G401 (cell line): ENCODE data around the gene RPL36A. TPM values are rescaled to one million over a fixed set of nuclear protein-coding genes. Genes with fewer than 3 reads are reported as not detected.

Experiments
- DNase-seq: peaks from one replicate; pipeline ENCODE4 v3.0.0-alpha.2; 2015; ENCODE audit warnings: low spot score
- in situ Hi-C: cut with HindIII; loops from 2 replicates; pipeline ENCODE4 v1.10.0; 2016; ENCODE audit warnings: low sequenced_read_pairs, mixed read lengths
- total RNA-seq: library from RNA; depleted of rRNA; stranded (reverse); fragments of >200 nt; shearing (Covaris generic); gene quantifications from 2 replicates; pipeline ENCODE4 v1.2.3, GENCODE V29; 2014

Gene RPL36A
- total RNA-seq, 1 experiment from 2014 or later = 688 TPM

GRCh38 chrX:101386542-101386885 is 4.3 kb upstream of the RPL36A start:
- in situ Hi-C loops = no loop called here
- DNase-seq = no peak

DNA sequence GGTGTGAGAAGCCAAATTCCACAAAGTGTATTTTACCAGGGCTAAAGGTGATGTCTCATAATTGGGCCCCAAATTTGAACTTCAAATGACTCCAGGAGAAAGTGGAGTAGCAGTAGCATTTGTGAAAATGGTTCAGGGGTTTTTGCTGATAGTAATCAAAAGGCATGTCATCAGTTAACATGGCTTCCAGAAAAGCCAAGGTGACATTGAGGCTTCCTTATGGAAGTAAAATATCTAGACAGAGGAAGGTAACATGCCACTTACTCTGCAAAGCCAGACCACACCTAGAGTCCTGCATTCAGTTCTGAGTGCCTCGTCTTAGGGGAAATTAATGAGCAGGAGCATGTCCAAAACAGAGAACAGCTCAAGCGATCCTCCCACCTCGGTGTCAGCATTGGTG is 2.2 kb upstream of the RPL36A start:
- DNase-seq = no peak
- in situ Hi-C loops = no loop called here

GRCh38 chrX:101391831-101392230 is 1.0 kb downstream of the RPL36A start:
- no peak for DNase-seq
- in situ Hi-C loops = no loop called here

- in situ Hi-C loops = no loop called here
- DNase-seq = no peak
Measured at GRCh38 chrX:101393530-101394305, 2.9 kb downstream of the RPL36A start.

- in situ Hi-C loops = no loop called here
- DNase-seq = no peak
Measured at GRCh38 chrX:101394372-101394771, 3.6 kb downstream of the RPL36A start.

DNA sequence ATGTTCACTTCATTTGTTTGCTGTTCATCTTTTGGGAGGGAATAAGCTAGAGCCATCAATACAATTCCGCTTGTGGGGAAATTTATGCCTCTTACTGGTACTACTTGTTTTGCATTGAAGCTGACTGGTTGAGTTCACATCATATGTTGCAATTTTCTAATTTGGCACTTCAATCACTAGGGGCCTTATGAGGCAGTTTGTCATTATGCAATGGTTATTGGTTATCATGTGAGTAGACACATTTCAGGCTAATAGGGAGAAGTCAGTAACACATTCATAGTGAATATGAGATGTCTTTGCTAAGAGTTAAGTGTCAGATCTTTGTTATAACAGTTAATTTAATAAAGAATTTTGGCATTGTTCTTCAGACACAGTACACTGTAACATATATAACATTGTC is 5.0 kb downstream of the RPL36A start:
- DNase-seq = no peak

GRCh38 chrX:101397779-101398178 is 7.0 kb downstream of the RPL36A start:
- no peak for DNase-seq
- in situ Hi-C loops = no loop called here

More for the DNA sequence above, 5.0 kb downstream of the RPL36A start:
- in situ Hi-C loops = no loop called here

DNA sequence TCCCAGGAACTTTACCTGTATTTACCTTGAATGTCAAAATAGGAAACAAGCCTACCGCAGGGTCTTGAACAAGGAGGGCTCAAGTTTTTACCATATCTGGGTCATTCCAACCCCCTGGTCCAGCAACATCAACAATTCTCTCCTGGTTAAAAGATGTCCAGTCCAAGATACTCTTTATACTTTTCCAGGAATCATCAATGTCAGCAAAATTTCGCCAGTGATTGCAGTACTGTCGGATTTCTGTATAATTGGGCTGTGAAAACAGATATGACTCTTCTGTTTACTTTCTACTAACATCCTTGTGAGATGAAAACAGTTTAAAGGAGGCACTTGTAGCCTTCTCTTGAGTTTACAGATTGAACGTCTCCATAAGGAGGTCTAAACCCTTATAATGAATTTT is 7.9 kb downstream of the RPL36A start:
- in situ Hi-C loops = no loop called here
- DNase-seq = no peak

DNA sequence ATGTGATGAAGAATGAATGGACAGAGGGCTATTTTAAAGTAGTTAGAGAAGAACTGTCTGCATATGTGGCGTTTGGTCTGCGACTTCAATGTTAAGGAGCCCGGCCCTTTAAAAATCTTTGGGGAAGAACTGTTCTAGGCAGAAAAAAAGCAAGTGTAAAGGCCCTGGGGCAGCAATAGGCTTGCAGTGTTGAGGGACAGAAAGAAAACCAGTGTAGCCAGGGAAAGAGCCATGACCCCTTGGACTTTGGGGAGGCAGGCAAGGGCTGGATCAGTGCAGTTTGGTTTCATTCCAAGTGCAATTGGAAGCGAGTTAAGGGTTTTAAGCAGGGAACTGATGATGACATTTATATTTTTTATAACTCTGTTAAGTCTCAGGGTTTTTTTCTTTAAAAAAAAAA is 9.0 kb downstream of the RPL36A start:
- DNase-seq = no peak
- in situ Hi-C loops = no loop called here

DNA sequence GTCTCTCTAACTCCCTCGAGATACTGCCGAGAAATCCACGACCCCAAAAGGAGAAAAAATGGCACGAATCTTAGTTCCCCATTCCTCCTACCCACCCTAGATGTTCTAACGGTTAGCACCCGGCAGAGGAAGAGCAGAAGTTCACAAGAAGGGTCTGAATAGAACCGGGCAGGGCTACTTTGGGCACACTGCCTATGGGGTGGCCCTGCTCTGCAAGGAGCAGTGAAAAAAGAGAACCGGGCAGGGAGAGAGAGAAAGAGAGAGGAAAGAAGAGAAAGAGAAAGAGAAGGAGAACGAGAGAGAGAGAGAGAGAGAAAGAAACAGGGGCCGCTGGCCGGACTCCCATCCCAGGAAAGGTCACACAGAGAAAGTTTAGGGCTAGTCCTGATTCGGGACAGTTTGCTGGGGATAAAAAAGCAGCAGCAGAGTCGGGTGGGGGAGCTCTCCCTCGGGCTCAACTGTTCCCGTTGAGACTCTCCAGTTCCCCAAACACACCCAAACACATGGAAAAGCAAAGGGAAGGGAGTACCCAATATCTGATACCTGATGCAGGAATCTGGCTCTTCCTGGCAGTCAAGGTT is 16.4 kb downstream of the RPL36A start:
- in situ Hi-C loops = no loop called here
- DNase-seq = no peak

DNA sequence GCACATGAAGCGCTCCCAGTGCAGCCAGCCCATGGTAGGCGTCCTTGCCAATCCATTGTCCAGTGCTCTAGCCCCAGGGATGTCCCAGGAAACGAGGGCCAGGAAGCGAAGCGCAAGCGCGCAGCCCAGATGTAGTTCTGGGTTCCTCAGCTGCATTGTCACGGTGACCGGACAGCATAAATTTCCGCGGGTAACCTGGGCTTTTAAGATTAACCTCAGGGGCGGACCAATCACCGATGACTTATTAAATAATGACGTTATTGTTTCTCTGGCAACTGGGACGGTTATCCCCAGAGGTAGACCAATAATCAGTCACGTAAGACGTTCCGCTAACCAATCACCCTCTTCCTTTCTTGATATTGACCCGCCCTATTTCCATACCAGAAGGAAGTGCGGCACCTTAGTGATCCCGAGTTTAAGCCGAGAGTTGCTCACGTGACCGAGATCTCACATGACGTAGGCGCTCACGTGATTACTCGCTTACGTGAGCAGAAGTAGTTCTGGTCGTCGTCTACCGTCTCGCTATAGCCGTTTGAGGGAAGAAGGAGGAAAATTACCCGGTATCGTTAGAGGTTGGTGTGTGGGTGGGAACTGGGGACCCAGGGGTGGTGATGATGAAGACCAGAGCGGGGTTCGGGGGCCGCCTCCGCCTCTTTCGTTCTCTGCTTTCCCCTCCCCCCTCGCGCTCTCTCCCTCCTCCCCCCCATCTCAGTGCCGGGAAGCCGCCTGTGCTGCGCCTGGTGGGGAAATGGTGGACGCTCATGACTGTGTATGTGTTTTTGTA is 17.1 kb downstream of the RPL36A start, which contains the start of the genes GLA and HNRNPH2:
TSS of gene GLA (minus strand) at position 178 of the 784 bp plus-strand sequence. CDS start at position 156, 22 bp downstream.
TSS of gene HNRNPH2 (plus strand) at position 475 of the 784 bp plus-strand sequence. CDS start 3,767 bp downstream, outside the sequence.
- in situ Hi-C loops = no loop called here
- DNase-seq = peak; percentile 98

DNA sequence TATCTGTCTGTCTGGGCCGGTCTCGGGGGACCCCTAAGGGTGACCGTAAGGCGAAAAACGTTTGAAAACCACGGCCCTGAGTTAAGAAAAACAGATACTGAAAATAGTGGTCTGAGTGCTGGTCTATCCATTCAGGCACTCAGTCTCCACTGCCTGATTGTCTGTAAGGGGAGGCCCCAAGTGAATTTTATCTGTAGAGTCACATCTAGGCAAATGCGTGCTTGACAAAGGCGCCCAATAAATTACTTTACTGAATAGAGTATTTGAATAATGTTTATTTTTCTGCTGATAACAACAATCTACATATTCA is 17.7 kb downstream of the RPL36A start:
- no peak for DNase-seq
- in situ Hi-C loops = no loop called here

DNA sequence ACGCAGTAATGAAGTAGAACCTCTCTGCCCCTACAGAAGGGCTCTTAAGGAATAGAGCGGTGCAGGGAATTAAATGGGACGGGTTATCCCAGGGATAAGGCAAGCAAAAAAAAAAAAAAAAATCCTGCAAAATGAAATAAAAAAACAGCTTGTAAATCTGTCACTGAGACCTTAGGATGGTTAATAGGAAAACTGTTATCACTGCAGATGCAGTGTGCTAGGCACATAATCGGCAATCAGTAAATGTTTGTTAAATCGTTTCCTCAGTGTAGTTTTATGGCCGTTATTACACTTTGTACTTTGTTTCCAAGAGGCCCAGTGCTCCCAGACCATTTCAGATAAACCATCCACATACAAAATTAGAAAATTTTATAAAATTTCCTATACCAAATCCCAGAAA is 18.2 kb downstream of the RPL36A start:
- no peak for DNase-seq
- in situ Hi-C loops = no loop called here

- DNase-seq = no peak
- in situ Hi-C loops = no loop called here
Measured at GRCh38 chrX:101410461-101410860, 19.6 kb downstream of the RPL36A start.

DNA sequence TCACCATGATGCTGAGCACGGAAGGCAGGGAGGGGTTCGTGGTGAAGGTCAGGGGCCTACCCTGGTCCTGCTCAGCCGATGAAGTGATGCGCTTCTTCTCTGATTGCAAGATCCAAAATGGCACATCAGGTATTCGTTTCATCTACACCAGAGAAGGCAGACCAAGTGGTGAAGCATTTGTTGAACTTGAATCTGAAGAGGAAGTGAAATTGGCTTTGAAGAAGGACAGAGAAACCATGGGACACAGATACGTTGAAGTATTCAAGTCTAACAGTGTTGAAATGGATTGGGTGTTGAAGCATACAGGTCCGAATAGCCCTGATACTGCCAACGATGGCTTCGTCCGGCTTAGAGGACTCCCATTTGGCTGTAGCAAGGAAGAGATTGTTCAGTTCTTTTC is 21.2 kb downstream of the RPL36A start:
- DNase-seq = no peak
- in situ Hi-C loops = no loop called here

DNA sequence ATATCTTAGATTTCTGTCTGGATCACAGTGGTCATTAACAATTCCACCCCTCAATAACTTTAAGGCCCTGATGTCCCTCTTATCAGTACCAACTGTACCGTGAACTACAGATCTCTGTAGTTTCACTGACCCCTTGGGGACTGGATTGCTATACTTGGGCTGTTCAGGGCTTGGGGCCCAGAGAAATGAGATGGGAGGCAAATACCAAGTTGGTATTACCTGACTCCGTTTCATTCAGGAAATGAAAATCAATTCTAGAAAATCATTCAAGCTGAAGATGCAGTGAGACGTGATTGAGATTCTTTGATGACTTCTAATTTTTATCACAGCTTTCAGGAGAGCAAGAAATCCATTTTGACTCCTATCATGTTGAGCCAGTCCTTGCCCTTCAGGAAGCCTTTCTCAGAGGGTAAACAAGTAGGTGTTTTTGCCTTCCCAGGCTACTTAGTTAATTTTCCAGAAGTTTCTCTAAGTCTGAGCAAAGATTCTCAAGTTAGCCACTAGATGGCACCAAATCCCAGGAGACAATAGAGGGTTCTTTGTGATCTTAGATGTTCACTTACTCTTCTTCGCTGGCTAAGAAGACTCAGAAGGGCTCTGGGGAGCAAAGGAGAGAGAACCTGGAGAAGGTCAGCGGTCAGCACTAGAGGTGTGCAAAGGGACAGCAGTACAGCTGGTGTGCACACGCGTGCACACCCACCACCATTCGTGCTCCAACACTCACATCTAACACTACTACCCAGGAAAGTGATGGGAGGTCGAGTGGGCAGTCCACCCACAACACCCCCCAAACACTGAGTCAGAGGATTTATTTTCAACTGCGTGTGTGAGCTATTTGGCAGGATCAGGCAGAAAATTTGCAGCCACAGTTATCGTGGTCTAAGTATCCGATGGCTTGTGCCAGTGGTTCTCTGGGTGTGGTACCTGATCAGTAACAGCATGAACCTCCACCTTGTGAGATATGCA is 24.7 kb downstream of the RPL36A start:
- in situ Hi-C loops = no loop called here
- peak; percentile 83 for DNase-seq

- DNase-seq = no peak
- in situ Hi-C loops = no loop called here
Measured at GRCh38 chrX:101416691-101417090, 25.9 kb downstream of the RPL36A start.

DNA sequence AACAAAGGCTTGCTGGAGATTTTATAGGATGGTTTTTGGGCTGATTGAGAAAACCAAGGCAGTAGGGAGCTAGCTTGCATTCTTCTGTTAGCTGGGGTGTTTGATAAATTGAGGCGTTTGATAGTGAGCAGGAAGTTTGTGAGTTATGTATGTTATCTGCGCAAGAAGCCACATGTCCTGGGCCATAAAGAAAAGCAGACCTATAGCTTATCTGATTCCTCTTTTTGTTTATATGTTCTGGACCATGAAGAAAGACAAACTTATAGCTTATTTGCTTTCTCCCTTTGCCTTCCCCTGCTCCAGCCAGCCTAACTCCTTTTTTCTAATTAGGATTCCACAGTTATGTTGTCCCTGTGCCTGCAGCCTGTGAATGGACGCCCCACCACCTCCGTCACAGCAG is 26.4 kb downstream of the RPL36A start:
- in situ Hi-C loops = no loop called here
- no peak for DNase-seq
